Measurements from ENCODE around the gene ZSCAN5A. TPM values are rescaled to one million over a fixed set of nuclear protein-coding genes. Genes with fewer than 3 reads are reported as not detected.

Gene ZSCAN5A
- total and polyA plus RNA-seq, 2 of the 13 experiments (the other 11 are each of a cell fraction or from before 2014, with no cell fraction given): 9.5 to 17.8 TPM

- no peak for DNase-seq (ENCODE audit: low spot score)
- no peak overlapping the region for H3K9ac ChIP-seq (ENCODE audit: insufficient read depth, low read depth, low read length)
- no peaks in the 10 kb centered on the region for H3K9me3 ChIP-seq (ENCODE audit: low read length)
- H4K20me1 ChIP-seq (ENCODE audit: insufficient read depth, low read length): no peaks in the 10 kb centered on the region
- H3K79me2 ChIP-seq (ENCODE audit: insufficient read depth, low read length): no peaks in the 10 kb centered on the region
- ChIA-PET CTCF (ENCODE audit: low intra/inter-chr PET ratio, low total read pairs) (no interaction called here), POLR2A (interaction anchor here (0.6 kb wide), 1 partner anchor 881 kb away, joined by 4 read pairs; no protein-coding TSS in a partner anchor)
- no peaks in the 10 kb centered on the region for H3K36me3 ChIP-seq (replicated peaks in 1 of 2; ENCODE audit: control insufficient read depth in 1 of 2, insufficient read depth in 2 of 2, low read length in 2 of 2)
- in situ Hi-C loops (cut with HindIII; ENCODE audit: extremely low pct_ligation_motif_present, low pct_unique_long_range_greater_than_20kb) (no loop called here), intact Hi-C loops (cut with micrococcal nuclease; ENCODE audit: unreplicated experiment) (no loop called here)
- H3K4me1 ChIP-seq (ENCODE audit: insufficient read depth, low read length): no peaks in the 10 kb centered on the region
- no peak for ATAC-seq
- H3K27me3 ChIP-seq (ENCODE audit: control insufficient read depth in 1 of 2, insufficient read depth in 2 of 2, low read length in 2 of 2): peaks cover 0 to 2% of the 10 kb centered on the region in 2 experiments; a peak in 2 of 5 replicates
- no peak overlapping the region for H3K27ac ChIP-seq (ENCODE audit: extremely low read length, insufficient read depth, low read length)
- H2AFZ ChIP-seq (ENCODE audit: low read length): no peak overlapping the region
- BruUV-seq (replicated peaks): no TSS peak
- FAIRE-seq: no peak
- H3K4me2 ChIP-seq (ENCODE audit: low read depth, low read length): no peak overlapping the region
- no peak overlapping the region for H3K4me3 ChIP-seq (replicated peaks in 1 of 3; ENCODE audit: insufficient read depth in 1 of 3, low read depth in 2 of 3, low read length in 3 of 3)
- TF ChIP-seq, protein P1, sequence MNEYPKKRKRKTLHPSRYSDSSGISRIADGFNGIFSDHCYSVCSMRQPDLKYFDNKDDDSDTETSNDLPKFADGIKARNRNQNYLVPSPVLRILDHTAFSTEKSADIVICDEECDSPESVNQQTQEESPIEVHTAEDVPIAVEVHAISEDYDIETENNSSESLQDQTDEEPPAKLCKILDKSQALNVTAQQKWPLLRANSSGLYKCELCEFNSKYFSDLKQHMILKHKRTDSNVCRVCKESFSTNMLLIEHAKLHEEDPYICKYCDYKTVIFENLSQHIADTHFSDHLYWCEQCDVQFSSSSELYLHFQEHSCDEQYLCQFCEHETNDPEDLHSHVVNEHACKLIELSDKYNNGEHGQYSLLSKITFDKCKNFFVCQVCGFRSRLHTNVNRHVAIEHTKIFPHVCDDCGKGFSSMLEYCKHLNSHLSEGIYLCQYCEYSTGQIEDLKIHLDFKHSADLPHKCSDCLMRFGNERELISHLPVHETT (CRISPR knock-in tag; conservative IDR thresholded peaks at IDR 0.05): no peak
- TF ChIP-seq HHEX (CRISPR knock-in tag; IDR thresholded peaks at IDR 0.05) (no peak), KDM5B (CRISPR knock-in tag; IDR thresholded peaks at IDR 0.05; ENCODE audit: borderline replicate concordance) (no peak), NFE2L1 (CRISPR knock-in tag; IDR thresholded peaks at IDR 0.05; ENCODE audit: borderline replicate concordance) (no peak), NCOA2 (CRISPR knock-in tag; IDR thresholded peaks at IDR 0.05) (no peak), MZF1 (CRISPR knock-in tag; IDR thresholded peaks at IDR 0.05; ENCODE audit: borderline replicate concordance) (no peak), ZNF451 (CRISPR knock-in tag; IDR thresholded peaks at IDR 0.05) (no peak), GMEB1 (CRISPR knock-in tag; IDR thresholded peaks at IDR 0.05; ENCODE audit: borderline replicate concordance) (no peak), IKZF4 (CRISPR knock-in tag; IDR thresholded peaks at IDR 0.05; ENCODE audit: borderline replicate concordance, low read depth, not compliant biosample characterization) (no peak), ZNF263 (CRISPR knock-in tag; IDR thresholded peaks at IDR 0.05) (no peak), ZNF569 (CRISPR knock-in tag; IDR thresholded peaks at IDR 0.05; ENCODE audit: borderline replicate concordance) (no peak), ZNF567 (CRISPR knock-in tag; IDR thresholded peaks at IDR 0.05; ENCODE audit: borderline replicate concordance) (no peak), IRF1 (CRISPR knock-in tag; IDR thresholded peaks at IDR 0.05; ENCODE audit: low read depth) (no peak), RFXANK (CRISPR knock-in tag; IDR thresholded peaks at IDR 0.05) (no peak)
- TF ChIP-seq, protein P2, sequence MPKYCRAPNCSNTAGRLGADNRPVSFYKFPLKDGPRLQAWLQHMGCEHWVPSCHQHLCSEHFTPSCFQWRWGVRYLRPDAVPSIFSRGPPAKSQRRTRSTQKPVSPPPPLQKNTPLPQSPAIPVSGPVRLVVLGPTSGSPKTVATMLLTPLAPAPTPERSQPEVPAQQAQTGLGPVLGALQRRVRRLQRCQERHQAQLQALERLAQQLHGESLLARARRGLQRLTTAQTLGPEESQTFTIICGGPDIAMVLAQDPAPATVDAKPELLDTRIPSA (CRISPR knock-in tag; IDR thresholded peaks at IDR 0.05; ENCODE audit: borderline replicate concordance): no peak
- TF ChIP-seq, protein P3, sequence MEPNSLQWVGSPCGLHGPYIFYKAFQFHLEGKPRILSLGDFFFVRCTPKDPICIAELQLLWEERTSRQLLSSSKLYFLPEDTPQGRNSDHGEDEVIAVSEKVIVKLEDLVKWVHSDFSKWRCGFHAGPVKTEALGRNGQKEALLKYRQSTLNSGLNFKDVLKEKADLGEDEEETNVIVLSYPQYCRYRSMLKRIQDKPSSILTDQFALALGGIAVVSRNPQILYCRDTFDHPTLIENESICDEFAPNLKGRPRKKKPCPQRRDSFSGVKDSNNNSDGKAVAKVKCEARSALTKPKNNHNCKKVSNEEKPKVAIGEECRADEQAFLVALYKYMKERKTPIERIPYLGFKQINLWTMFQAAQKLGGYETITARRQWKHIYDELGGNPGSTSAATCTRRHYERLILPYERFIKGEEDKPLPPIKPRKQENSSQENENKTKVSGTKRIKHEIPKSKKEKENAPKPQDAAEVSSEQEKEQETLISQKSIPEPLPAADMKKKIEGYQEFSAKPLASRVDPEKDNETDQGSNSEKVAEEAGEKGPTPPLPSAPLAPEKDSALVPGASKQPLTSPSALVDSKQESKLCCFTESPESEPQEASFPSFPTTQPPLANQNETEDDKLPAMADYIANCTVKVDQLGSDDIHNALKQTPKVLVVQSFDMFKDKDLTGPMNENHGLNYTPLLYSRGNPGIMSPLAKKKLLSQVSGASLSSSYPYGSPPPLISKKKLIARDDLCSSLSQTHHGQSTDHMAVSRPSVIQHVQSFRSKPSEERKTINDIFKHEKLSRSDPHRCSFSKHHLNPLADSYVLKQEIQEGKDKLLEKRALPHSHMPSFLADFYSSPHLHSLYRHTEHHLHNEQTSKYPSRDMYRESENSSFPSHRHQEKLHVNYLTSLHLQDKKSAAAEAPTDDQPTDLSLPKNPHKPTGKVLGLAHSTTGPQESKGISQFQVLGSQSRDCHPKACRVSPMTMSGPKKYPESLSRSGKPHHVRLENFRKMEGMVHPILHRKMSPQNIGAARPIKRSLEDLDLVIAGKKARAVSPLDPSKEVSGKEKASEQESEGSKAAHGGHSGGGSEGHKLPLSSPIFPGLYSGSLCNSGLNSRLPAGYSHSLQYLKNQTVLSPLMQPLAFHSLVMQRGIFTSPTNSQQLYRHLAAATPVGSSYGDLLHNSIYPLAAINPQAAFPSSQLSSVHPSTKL (CRISPR knock-in tag; IDR thresholded peaks at IDR 0.05): no peak
- WGBS (ENCODE audit: low lambda C conversion rate): 44% methylated on average over 12 of the region's 12 CpGs
Measured at GRCh38 chr19:56193981-56194640, 120.5 kb downstream of the ZSCAN5A start.

Data from HepG2 (cell line).